Measurements from ENCODE around the gene NCF2.
A peak's percentile ranks its signal among the peaks of the same experiment; 100 is the strongest.
"Not testable (repeated sequence)": the region's sequence is repeated elsewhere in the genome, so short reads cannot be mapped to it uniquely, and the experiment has no call there.

NCF2 gene

GRCh38 chr1:183628537-183628936 is 38.3 kb upstream of the NCF2 start:
- TF ChIP-seq EZH2phosphoT487 (IDR thresholded peaks at IDR 0.05; ENCODE audit: low read depth) (no peak), CTCF (IDR thresholded peaks at IDR 0.05; ENCODE audit: low read depth, low read length) (no peak)
- Histone ChIP-seq H3K9ac (ENCODE audit: low read length) (no peak overlapping the region), H3K4me1 (ENCODE audit: low read length) (peaks cover 26% of the 10 kb centered on the region), H4K20me1 (ENCODE audit: insufficient read depth, low read length) (peaks cover 61% of the 10 kb centered on the region), H3K36me3 (replicated peaks; ENCODE audit: low read depth, low read length) (peaks cover 75% of the 10 kb centered on the region), H3K79me2 (ENCODE audit: low read length) (peaks cover 75% of the 10 kb centered on the region), H3K4me2 (ENCODE audit: low read length) (no peak overlapping the region), H3K27me3 (ENCODE audit: low read depth, low read length) (no peaks in the 10 kb centered on the region), H3K4me3 (ENCODE audit: low read length) (no peak overlapping the region), H3K9me3 (ENCODE audit: insufficient read depth, low read length) (no peaks in the 10 kb centered on the region), H2AFZ (ENCODE audit: low read depth, low read length) (no peak overlapping the region), H3K27ac (ENCODE audit: low read length) (no peak overlapping the region)

GRCh38 chr1:183626236-183626635 is 36.0 kb upstream of the NCF2 start:
- H3K27ac ChIP-seq (ENCODE audit: low read length); H2AFZ ChIP-seq (ENCODE audit: low read depth, low read length); H3K4me2 ChIP-seq (ENCODE audit: low read length); H3K4me3 ChIP-seq (ENCODE audit: low read length); H3K27me3 ChIP-seq (ENCODE audit: low read depth, low read length); H3K9me3 ChIP-seq (ENCODE audit: insufficient read depth, low read length); H3K9ac ChIP-seq (ENCODE audit: low read length): not testable (repeated sequence)
- H3K4me1 ChIP-seq (ENCODE audit: low read length) = peaks cover 30% of the 10 kb centered on the region
- peaks cover 55% of the 10 kb centered on the region for H3K36me3 ChIP-seq (replicated peaks; ENCODE audit: low read depth, low read length)
- H4K20me1 ChIP-seq (ENCODE audit: insufficient read depth, low read length) = peaks cover 39% of the 10 kb centered on the region
- peaks cover 57% of the 10 kb centered on the region for H3K79me2 ChIP-seq (ENCODE audit: low read length)

- peaks cover 33% of the 10 kb centered on the region for H3K79me2 ChIP-seq (ENCODE audit: low read length)
- peak overlapping the region; percentile 38 for H3K4me2 ChIP-seq (ENCODE audit: low read length)
- peak overlapping the region; percentile 71 for H3K27ac ChIP-seq (ENCODE audit: low read length)
- H3K36me3 ChIP-seq (replicated peaks; ENCODE audit: low read depth, low read length) = peaks cover 26% of the 10 kb centered on the region
- H3K4me3 ChIP-seq (ENCODE audit: low read length) = peak overlapping the region; percentile 2; the same call in 1 of the 2 replicates
- no peaks in the 10 kb centered on the region for H3K27me3 ChIP-seq (ENCODE audit: low read depth, low read length)
- peaks cover 12% of the 10 kb centered on the region for H4K20me1 ChIP-seq (ENCODE audit: insufficient read depth, low read length)
- H3K4me1 ChIP-seq (ENCODE audit: low read length) = peaks cover 46% of the 10 kb centered on the region
- H3K9me3 ChIP-seq (ENCODE audit: insufficient read depth, low read length) = no peaks in the 10 kb centered on the region
- TF ChIP-seq CTCF (IDR thresholded peaks at IDR 0.05; ENCODE audit: low read depth, low read length) (peak; percentile 93), EZH2phosphoT487 (IDR thresholded peaks at IDR 0.05; ENCODE audit: low read depth) (no peak)
- peak overlapping the region; percentile 39; the same call in 1 of the 2 replicates for H3K9ac ChIP-seq (ENCODE audit: low read length)
- no peak overlapping the region for H2AFZ ChIP-seq (ENCODE audit: low read depth, low read length)
These were observed 32.9 kb upstream of the NCF2 start for GRCh38 chr1:183622884-183623785.

- H3K27me3 ChIP-seq (ENCODE audit: low read depth, low read length) = no peaks in the 10 kb centered on the region
- H3K4me1 ChIP-seq (ENCODE audit: low read length) = peaks cover 46% of the 10 kb centered on the region
- TF ChIP-seq EZH2phosphoT487 (IDR thresholded peaks at IDR 0.05; ENCODE audit: low read depth) (no peak), CTCF (IDR thresholded peaks at IDR 0.05; ENCODE audit: low read depth, low read length) (no peak)
- H3K4me2 ChIP-seq (ENCODE audit: low read length) = peak overlapping the region; percentile 36
- H3K27ac ChIP-seq (ENCODE audit: low read length) = peak overlapping the region; percentile 71
- H2AFZ ChIP-seq (ENCODE audit: low read depth, low read length) = no peak overlapping the region
- H3K9ac ChIP-seq (ENCODE audit: low read length) = peak overlapping the region; percentile 39; the same call in 1 of the 2 replicates
- H3K9me3 ChIP-seq (ENCODE audit: insufficient read depth, low read length) = no peaks in the 10 kb centered on the region
- no peak overlapping the region for H3K4me3 ChIP-seq (ENCODE audit: low read length)
- H3K36me3 ChIP-seq (replicated peaks; ENCODE audit: low read depth, low read length) = peaks cover 20% of the 10 kb centered on the region
- peaks cover 26% of the 10 kb centered on the region for H3K79me2 ChIP-seq (ENCODE audit: low read length)
- H4K20me1 ChIP-seq (ENCODE audit: insufficient read depth, low read length) = 0 out of 2 replicates have a peak, but pooled peaks cover 10% of the 10 kb centered on the region
These were observed 31.8 kb upstream of the NCF2 start for GRCh38 chr1:183622013-183622412.

Measured in OCI-LY3 (cell line).